CD4-positive, alpha-beta T cell treated with Interferon alpha-2 for 1 hour (primary cell): ENCODE measurements around the gene TAMALIN.

Experiments
- DNase-seq, 2 donors: peaks; one replicate each; pipeline ENCODE4 v3.0.0-alpha.2; 2020 to 2022

The TAMALIN gene

GRCh38 chr12:51985154-51985835 lies 21.5 kb upstream of the TAMALIN start:
- DNase-seq: no peak

- DNase-seq: no peak
Observed at GRCh38 chr12:51986834-51987233, 19.9 kb upstream of the TAMALIN start.

- no peak for DNase-seq
Observed at GRCh38 chr12:51992246-51992645, 14.5 kb upstream of the TAMALIN start.

GRCh38 chr12:51994539-51994820 lies 12.3 kb upstream of the TAMALIN start:
- no peak for DNase-seq

GRCh38 chr12:51994959-51995358 lies 11.8 kb upstream of the TAMALIN start:
- no peak for DNase-seq

GRCh38 chr12:51997136-51997535 lies 9.6 kb upstream of the TAMALIN start:
- DNase-seq: no peak

GRCh38 chr12:52003016-52003550 lies 3.7 kb upstream of the TAMALIN start:
- DNase-seq: no peak

GRCh38 chr12:52003591-52003990 lies 3.2 kb upstream of the TAMALIN start:
- no peak for DNase-seq

- no peak for DNase-seq
Observed at GRCh38 chr12:52004042-52004648, 2.6 kb upstream of the TAMALIN start.

GRCh38 chr12:52005218-52005902 lies 1.4 kb upstream of the TAMALIN start:
- no peak for DNase-seq

GRCh38 chr12:52005903-52006703 lies 643 bp upstream of the TAMALIN start:
- peak; percentile 47 to 83 for DNase-seq

- DNase-seq: peak; percentile 72 to 76
Observed at GRCh38 chr12:52007158-52007921, 594 bp downstream of the TAMALIN start.

- DNase-seq: no peak
Observed at GRCh38 chr12:52007982-52008510, 1.3 kb downstream of the TAMALIN start.

- no peak for DNase-seq
Observed at GRCh38 chr12:52009081-52009751, 2.5 kb downstream of the TAMALIN start.

- no peak for DNase-seq
Observed at GRCh38 chr12:52010152-52010622, 3.4 kb downstream of the TAMALIN start.

- DNase-seq: no peak
Observed at GRCh38 chr12:52010692-52011601, 4.2 kb downstream of the TAMALIN start.

- DNase-seq: no peak
Observed at GRCh38 chr12:52011602-52012214, 5.0 kb downstream of the TAMALIN start.

- no peak for DNase-seq
Observed at GRCh38 chr12:52013626-52014310, 7.0 kb downstream of the TAMALIN start.
